ENCODE data around the gene NF2.
"Not testable (repeated sequence)": the region's sequence is repeated elsewhere in the genome, so short reads cannot be mapped to it uniquely, and the experiment has no call there.

The NF2 gene

DNA sequence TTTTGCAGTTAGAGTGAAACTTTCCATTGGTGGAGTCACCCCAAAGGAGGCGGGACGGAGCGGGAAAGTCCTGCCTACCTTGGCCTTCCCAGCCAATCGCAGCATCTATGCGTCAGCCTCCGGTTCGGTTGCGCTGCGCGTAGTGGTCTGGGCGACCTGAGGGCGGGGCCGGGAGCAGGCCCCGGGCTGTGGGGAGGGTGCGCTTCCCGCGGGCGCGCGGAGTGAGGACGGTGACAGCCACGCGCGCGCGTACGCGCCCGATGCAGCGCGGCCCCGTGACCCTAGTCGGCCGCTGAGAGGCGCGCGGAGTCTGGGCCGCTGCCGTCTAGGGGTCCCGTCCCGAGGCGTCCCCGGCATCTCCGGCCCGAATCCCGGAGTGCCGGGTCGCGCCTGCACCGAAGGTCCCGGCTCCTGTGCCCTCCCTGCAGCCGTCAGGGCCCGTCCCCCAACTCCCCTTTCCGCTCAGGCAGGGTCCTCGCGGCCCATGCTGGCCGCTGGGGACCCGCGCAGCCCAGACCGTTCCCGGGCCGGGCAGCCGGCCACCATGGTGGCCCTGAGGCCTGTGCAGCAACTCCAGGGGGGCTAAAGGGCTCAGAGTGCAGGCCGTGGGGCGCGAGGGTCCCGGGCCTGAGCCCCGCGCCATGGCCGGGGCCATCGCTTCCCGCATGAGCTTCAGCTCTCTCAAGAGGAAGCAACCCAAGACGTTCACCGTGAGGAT, at the start of gene NF2:
Gene NF2 (plus strand): TSS at position 276 of the 718 bp plus-strand sequence. CDS start 366 bp downstream, at position 642.
- DNase-seq (ENCODE audit: low spot score) = peak; percentile 99

DNA sequence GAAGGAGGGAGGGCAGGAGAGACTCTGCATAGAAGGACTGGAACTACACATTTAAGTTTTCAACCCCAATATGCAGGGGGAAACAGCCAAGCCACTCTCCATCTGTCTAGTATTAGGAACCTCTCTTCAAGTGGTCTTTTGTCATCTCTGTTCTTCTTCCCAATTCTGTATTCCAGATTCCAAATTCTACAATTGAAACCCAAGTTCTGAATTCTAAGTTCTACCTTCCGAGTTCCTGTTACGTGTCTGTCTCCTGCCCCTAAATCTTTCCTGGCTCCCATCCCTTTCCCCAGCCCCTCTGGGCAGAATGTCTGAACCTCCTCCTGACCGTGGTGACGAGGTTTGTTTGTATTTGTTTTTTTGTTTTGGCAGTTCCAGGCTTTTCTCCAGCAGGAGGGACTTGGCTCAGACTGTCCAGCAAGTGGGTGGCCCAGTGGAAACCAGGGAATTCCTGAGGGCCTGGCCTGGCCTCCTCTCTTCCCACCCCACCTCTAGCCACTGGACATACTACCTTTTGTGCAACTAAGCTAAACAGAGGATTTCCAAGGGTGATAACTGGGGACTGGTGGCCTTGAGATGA, 48.3 kb upstream of the NF2 start:
- DNase-seq (ENCODE audit: low spot score) = peak; percentile 36

DNA sequence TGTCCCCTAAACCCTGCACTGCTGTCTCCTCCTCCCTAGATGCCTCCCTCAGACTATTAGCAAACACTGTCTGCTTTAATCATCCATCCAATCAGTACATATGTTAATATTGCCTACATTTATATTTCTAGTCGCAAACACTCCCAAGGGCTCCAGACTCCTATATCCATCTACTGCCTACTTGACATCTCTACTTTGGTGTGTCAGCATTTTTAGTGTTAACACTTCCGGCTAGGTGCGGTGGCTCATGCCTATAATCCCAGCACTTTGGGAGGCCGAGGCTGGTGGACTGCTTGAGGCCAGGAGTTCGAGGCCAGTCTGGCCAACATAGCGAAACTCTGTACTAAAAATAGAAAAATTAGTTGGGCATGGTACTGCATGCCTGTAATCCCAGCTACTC, 44.4 kb upstream of the NF2 start:
- no peak for DNase-seq (ENCODE audit: low spot score)

DNA sequence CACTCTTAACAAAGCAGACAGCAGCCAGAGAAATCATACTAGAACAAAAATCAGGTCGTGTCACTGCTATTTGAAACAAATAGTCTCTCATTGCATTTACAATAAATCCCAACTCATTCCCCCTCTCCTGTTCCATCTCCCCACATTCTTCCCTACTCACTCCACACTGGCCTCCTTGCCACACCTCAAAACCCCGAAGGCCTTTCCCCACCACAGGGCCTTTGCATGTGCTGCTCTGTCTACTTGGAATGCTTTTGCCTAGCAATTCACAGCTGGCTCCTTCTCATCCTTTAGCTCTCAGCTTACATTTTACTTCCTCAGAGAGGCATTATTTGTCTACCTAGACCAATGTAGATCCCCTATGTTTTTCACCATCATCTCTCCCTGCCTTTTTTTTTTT, 43.6 kb upstream of the NF2 start:
- DNase-seq (ENCODE audit: low spot score) = no peak

DNA sequence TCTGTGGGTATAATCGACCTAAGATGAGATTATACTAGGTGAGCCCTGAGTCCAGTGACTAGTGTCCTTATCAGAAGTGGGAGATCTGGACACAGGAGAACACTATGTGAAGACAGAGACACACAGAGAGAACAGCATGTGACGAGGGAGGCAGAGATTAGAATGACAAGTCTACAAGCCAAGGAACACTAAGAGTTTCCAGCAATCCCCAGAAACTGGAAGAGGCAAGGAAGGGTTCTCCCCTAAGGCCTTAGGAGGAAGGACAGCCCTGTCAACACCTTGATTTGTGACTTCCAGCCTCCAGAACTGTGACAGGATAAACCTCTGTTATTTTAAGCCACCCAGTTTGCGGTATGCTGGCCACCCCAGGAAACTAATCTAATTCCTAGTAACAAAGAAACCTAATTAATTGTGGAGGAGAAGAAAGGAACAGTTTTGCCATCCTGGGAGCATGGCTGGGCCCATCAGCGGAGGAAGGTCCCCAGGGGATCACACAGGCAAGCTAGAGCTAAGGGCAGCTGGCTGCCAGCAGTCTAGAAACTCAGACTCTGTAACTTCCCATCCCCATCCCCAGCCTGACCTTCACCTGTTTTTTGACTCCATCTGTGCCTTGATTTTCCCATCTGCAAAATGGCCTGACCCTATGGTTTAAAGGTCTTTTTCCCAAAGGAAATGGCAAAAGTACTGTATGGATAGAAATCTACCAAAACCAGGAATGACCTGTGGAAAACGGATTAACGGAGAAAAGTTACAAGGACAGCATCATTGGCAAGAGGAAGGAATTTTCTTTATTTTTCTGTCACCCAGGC, 39.6 kb upstream of the NF2 start:
- DNase-seq (ENCODE audit: low spot score) = no peak

DNA sequence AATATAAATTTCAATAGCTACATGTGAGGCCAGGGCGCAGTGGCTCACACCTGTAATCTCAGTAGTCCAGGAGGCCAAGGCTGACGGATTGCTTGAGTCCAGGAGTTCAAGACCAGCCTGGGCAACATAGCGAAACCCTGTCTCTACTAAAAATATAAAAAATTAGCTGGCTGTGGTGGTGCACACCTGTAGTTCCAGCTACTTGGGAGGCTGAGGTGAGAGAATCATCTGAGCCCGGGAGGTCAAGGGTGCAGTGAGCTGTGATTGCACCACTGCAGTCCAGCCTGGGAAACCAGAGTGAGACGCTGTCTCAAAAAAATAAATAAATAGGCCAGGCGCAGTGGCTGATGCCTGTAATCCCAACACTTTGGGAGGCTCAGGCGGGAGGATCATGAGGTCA, 36.9 kb upstream of the NF2 start:
- not testable (repeated sequence) for DNase-seq (ENCODE audit: low spot score)

DNA sequence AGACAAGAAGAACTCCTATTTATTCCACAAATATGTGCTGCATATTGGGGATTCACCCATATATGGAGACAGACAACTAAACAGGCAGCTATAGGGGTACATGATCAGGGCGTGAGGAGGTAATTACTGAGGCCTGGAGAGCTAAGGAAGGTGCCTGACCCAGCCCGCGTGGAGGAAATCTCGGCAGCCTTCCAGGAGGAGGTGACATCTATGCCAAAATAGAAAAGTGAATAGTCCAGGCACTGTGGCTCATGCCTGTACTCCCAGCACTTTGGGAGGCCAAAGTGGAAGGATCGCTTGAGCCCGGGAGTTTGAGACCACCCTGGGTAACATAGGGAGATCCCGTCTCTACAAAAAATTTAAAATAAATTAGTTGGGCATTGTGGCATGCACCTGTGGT, 36.1 kb upstream of the NF2 start:
- no peak for DNase-seq (ENCODE audit: low spot score)

DNA sequence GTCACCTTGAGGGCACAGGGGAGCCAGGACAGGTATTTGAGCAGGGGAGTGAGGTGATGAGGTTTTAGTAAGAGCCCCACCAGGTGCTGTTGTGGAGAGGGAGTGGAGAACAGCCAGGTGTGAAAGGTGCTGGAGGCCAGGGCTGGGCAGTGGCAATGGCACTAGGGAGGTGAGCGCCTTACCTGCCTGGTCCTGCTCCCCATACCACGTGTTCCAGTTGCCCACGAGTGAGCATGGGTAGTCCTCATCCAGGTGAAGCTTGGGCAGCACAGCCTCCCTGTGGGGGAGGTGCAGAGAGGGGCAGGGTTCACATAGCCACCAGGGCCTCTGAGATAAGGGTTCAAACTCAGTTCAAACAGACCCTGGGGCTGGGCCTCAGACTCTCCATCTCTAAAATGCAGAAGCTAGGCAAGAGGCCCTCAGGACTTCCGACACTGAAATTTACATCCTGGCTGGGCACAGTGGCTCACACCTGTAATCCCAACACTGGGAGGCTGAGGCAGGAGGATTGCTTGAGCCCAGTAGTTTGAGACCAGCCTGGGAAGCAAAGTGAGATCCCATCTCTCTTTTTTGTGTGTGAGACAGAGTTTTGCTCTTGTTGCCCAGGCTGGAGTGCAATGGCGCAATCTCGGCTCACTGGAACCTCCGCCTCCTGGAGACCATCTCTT, 34.3 kb upstream of the NF2 start:
- DNase-seq (ENCODE audit: low spot score) = no peak

DNA sequence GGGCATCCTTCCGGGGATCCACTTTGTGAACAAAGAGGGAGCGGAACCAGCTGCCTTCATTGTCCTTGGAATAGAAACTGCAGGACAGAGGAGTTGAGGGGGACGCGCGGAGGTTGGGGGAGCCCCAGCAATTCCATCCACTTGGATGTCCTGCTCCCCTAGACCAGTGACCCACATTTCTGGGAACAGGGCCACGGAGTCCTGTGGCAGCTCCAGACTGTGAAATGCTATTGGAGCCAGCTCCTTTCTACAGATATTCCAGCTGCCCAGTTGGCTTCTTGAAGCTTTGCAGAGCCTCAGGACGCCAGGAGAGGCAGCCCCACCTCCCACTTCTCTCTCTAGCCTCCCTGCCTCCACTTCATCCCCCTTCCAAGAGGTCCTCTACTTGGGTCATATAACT, 33.0 kb upstream of the NF2 start:
- DNase-seq (ENCODE audit: low spot score) = no peak

DNA sequence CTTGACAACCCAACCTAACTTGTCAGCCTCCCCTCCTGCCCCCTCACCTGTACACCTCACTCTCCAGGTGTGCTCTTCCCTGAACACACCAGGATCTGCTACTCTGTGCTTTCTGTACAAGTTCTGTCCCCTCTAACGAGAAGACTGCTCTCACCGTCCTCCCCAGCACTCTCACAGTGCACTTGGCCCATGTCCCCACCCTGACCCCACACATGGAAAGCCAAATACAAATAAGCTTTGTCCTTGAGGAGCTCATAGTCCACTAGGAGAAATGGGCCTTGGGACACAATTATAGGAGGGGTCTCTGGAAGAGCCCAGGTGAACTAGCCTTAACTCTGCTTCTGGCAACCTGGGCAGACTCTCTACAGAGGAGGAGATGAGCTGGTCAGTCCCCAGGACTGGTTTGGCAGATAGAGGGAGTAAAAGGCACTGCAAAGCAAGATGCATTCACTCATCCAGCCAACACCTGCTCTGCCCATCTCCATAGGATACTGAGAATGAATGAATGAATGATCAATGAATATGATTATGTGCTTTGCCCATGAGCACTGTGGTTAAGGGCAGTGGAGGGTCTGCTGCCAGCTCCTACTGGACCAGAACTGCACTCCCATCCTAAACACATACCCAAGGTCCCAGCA, 32.4 kb upstream of the NF2 start:
- no peak for DNase-seq (ENCODE audit: low spot score)

DNA sequence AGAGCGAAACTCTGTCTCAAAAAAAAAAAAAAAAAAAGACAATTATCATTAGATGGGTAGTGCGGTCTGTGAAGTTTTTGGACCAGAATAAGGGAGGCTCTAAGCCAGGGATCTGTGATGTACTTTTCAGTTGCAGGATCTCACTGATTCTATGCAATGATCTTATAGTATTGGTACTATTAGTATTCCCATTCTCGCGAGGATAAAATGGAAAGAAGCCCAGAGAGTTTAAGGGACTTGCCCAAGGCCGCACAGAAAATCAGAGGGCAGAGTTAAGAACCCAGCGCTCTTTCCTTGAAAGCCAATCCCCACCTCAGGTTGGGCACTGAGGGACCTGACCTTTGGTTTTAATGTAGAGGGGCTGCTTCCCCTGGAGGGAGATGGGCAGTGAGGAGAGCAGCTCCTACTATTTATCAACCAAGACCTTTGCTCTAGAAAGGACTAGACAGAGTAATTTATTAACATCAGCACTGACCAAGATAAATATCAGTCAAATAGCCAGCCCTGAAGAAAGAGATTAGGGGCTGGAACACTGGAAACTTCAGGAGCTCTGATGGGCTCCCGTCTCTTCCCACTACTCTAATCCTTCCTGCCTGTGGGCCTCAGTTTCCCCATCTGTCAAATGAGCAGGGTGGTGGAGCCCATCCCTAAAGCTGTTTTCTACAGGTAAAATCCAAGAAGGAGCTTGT, 28.5 kb upstream of the NF2 start:
- DNase-seq (ENCODE audit: low spot score) = no peak

DNA sequence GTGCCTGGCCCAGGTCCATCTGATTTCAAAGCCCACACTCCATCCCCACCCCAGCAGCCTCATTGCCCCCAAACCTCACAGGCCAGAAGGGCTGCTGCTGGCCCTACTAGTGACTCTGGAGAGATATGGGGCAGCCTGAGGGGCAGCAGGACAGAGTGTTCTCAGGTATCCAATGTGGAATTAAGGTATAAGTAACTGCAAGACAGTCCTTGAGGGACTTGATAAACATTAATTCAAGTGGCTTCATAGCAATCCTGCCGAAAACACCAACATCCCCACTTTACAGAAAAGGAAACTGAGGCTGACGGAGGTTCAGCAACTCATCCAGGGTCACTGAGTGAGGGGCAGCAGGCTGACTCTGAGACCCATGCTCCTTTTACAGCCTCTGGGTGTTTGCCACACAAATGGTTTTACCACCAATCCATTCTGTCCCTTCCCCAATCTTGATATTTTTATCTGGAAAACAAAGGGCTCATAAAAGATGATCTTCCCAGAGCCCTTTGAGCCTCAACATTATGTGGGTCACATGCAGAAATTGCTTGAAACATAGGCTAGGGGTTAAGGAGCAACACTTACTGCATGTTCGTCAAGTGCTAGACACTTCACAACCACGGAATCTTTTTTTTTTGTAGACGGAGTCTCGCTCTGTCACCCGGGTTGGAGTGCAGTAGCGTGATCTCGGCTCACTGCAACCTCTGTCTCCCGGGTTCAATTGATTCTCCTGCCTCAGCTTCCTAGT, 24.8 kb upstream of the NF2 start:
- no peak for DNase-seq (ENCODE audit: low spot score)

DNA sequence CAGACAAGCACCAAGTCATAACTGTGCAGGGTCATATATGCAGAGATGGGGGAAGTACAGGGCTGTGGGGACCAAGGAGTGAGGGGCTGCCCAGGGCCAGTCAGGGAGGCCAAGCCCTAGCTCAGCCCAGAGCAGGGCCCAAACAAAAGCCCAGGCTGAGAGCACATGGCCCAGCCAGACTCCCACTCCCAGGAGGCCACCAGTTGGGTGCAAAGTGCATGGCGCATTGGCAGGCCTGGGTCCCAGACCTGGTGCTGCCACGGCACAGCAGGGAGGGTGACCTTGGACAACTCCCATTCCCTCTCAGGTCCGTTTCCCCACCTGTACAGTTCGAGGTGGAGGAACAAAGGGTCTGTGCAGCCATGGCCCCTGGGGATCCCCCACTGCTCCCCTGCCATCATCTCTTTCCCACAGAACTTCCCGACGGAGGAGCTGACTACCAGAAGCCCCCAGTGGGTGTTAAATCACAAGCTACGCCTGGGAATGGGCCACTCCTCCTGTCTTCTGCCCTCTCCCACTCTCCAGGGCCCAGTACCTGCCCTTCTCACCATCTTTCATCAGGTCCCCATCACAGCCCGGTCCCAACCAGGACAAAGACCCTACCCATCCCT, 23.1 kb upstream of the NF2 start:
- no peak for DNase-seq (ENCODE audit: low spot score)

DNA sequence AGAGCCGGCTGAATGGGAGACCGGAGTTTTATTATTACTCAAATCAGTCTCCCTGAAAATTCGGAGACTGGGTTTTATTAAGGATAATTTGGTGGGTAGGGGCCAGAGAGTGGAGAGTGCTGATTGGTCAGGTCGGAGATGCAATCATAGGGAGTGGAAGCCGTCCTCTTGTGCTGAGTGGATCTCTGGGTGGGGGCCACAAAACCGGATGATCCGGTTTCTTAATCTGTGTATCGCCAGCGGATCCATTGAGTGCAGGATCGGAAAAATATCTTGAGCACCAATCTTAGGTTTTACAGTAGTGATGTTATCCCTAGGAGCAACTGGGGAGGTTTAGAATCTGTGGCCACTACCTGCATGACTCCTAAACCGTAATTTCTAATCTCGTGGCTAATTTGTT, 21.6 kb upstream of the NF2 start:
- DNase-seq (ENCODE audit: low spot score) = no peak

DNA sequence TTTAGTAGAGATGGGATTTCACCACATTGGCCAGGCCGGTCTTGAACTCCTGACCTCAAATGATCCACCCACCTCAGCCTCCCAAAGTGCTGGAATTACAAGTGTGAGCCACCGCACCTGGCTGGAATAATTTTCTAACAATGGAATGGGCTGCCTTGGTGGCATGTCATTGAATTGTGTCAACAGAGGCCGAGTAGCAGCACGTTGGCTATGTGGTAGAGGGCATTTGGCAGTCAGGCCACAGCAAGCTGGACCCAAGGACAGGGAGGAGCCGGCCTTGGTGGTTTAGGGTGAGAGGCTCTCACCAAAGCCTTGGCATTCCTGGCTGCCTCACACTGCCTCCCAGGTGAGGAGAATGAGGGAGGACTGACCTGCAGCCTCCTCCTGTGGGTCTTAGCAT, 18.5 kb upstream of the NF2 start:
- no peak for DNase-seq (ENCODE audit: low spot score)

DNA sequence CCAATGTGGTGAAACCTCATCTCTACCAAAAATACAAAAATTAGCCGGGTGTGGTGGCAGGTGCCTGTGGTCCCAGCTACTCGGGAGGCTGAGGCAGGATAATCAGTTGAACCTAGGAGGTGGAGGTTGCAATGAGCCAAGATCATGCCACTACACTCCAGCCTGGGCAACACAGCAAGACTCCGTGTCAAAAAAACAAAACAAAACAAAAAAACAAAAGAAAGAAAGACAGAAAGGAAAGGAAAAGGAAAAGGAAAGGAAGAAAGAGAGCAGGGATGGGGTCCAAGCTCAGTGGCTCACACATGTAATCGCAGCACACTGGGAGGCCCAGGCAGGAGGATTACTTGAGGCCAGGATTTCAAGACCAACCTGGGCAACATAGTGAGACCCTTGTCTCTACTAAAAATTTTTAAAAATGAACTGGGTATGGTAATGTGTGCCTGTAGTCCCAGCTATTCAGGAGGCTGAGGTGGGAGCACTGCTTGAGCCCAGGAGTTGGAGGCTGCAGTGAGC, 17.2 kb upstream of the NF2 start:
- DNase-seq (ENCODE audit: low spot score) = not testable (repeated sequence)

DNA sequence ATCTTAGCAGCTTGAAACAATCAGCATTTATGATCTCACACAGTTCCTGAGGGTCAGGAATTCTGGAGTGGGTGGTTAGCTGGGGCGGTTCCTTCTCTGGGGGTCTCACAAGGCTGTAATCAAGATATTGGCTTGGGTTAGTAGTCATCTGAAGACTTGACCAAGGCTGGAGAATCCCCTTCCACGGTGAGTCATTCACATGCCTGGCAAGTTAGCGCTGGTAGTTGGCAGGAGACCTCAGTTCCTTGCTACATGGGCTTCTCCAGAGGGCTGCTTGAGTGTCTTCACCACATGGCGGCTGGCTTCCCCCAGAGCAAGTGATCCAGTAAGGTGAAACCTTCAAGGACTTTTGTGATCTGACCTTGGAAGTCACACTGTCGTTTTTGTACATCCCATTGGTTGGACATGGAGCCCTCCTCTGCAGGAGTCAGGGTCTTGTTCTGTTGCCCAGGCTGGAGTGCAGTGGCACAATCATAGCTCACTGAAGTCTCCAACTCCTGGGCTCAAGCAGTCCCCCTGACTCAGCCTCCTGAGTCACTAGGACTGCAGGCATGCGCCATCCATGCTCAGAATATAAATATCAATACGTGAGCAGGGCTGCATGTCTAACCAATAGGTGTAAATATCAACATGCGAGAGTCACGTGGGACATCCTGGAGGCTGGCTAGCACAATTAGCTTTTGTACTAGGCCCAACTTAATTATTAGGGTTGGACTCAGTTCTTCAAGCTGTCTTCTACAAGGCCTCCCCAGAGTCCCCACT, 15.3 kb upstream of the NF2 start:
- DNase-seq (ENCODE audit: low spot score) = peak; percentile 80

DNA sequence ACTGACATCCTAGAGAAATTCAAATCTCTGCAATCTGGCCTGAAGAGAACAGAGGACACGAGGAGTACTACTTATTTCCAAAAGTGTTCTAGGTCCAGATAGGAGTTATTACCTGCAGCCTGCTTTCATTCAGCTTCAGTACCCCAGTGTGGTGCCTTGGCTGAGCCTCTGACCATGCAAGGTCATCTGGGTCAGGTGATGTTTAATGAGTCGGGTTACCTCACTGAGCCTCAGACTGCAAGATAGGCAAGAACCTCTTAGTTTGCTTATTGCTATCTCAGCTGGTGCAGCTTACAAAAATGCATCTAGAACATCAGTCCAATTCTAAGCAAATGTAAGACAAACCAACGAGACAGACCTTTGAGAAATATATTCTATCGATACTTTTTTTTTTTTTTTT, 9.5 kb upstream of the NF2 start:
- no peak for DNase-seq (ENCODE audit: low spot score)

DNA sequence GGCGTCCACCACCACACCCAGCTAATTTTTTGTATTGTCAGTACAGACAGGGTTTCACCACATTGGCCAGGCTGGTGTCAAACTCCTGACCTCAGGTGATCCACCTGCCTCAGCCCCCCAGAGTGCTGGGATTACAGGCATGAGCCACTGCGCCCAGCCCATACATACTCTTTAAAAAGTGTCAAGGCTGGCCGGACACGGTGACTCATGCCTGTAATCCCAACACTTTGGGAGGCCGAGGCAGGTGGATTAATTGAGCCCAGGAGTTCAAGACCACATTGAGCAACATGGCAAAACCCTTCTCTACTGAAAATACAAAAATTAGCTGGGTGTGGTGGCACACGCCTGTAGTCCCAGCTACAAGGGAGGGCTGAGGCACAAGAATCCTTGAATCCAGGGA, 9.0 kb upstream of the NF2 start:
- DNase-seq (ENCODE audit: low spot score) = not testable (repeated sequence)

Data from AG20443 (cell line).